A549 (cell line): ENCODE measurements around the gene FUCA1. TPM values are rescaled to one million over a fixed set of nuclear protein-coding genes. Genes with fewer than 3 reads are reported as not detected.

Experiments
- ATAC-seq, 2 experiments: fragments of 200-7000 bp in 1 of 2; fragments of >200 bp in 1 of 2; cut with Nextera tagmentation in 1 of 2; cut with Tn5 transposase in 1 of 2; 3 replicates each; pipeline versions ENCODE4 v1.8.0 to v1.9.1; 2018 to 2020; ENCODE audit warnings: mild to moderate bottlenecking in 1 of 2, moderate library complexity in 1 of 2
- CTCF ChIA-PET: fragments of 300-600 bp; sonication (Branson Sonifier 250); formaldehyde crosslinking; extraction: SDS; loops from one replicate; lab custom pipeline; 2021; ENCODE audit warnings: antibody characterized with exemption, inconsistent platforms; lab: Yijun Ruan, JAX
- POLR2A ChIA-PET: fragments of 350-600 bp; formaldehyde crosslinking; extraction: SDS; loops from one replicate; lab custom pipeline; 2021; ENCODE audit warnings: antibody characterized with exemption, inconsistent platforms; lab: Yijun Ruan, JAX
- DNase-seq, 2 experiments: peaks; one replicate each; pipeline versions ENCODE4 v3.0.0 to v3.0.0-alpha.2; 2011 to 2016; ENCODE audit warnings: low read depth in 1 of 2, low spot score in 1 of 2
- FAIRE-seq: peaks from 2 replicates; lab custom pipeline; 2011; peaks lifted over from hg19 to GRCh38; lab: Jason Lieb, UNC
- H3K27ac ChIP-seq, 2 experiments: fragments of >200 bp; sonication (Bioruptor Twin); formaldehyde crosslinking; 3 replicates each; pipeline ENCODE4 v1.5.1; 2016 to 2017
- H3K4me1 ChIP-seq: fragments of >200 bp; sonication (Bioruptor Twin); formaldehyde crosslinking; 3 replicates; pipeline ENCODE4 v1.6.1; 2016
- H3K4me2 ChIP-seq: fragments of >200 bp; sonication (Bioruptor Twin); formaldehyde crosslinking; 3 replicates; pipeline ENCODE4 v1.6.1; 2016
- H3K4me3 ChIP-seq: fragments of >200 bp; sonication (Bioruptor Twin); formaldehyde crosslinking; 3 replicates; pipeline ENCODE4 v1.5.1; 2016
- H3K9me3 ChIP-seq: fragments of >200 bp; sonication (Bioruptor Twin); formaldehyde crosslinking; 3 replicates; pipeline ENCODE4 v1.6.1; 2016
- BHLHE40 ChIP-seq: IDR thresholded peaks from 2 replicates; pipeline ENCODE4 v1.6.1; 2012; ENCODE audit warnings: low read depth, low read length, inconsistent platforms
- CBX2 ChIP-seq: fragments of 200-600 bp; sonication (generic); IDR thresholded peaks from 2 replicates; pipeline ENCODE4 v1.6.1; 2016; ENCODE audit warnings: low read depth, mild to moderate bottlenecking, borderline replicate concordance
- CHD4 ChIP-seq: fragments of 200-600 bp; sonication (generic); IDR thresholded peaks from 2 replicates; pipeline ENCODE4 v1.6.1; 2016; ENCODE audit warnings: antibody characterized with exemption, mild to moderate bottlenecking, borderline replicate concordance
- HDAC2 ChIP-seq: fragments of 200-600 bp; sonication (generic); IDR thresholded peaks from 2 replicates; pipeline ENCODE4 v1.6.1; 2016
- HOXB5 ChIP-seq: fragments of 250-450 bp; sonication (Bioruptor Pico); IDR thresholded peaks from 2 replicates; pipeline ENCODE4 v1.5.0; 2020; ENCODE audit warnings: mild to moderate bottlenecking, moderate library complexity
- JUN ChIP-seq, 2 experiments: fragments of >200 bp; sonication (Bioruptor Twin); formaldehyde crosslinking; IDR thresholded peaks; 2 replicates in 1 of 2; 3 replicates in 1 of 2; pipeline ENCODE4 v1.6.1; 2016 to 2017
- MAFK ChIP-seq: fragments of 450-650 bp; IDR thresholded peaks from 2 replicates; pipeline ENCODE4 v1.6.1; 2014; ENCODE audit not compliant: partially characterized antibody
- NFE2L2 ChIP-seq: fragments of 150-350 bp; conservative IDR thresholded peaks from 2 replicates; pipeline ENCODE4 v1.6.1; 2014; ENCODE audit warnings: low read length
- RAD21 ChIP-seq, 2 experiments: fragments of >200 bp in 1 of 2; sonication (Bioruptor Twin) in 1 of 2; formaldehyde crosslinking in 1 of 2; IDR thresholded peaks in 1 of 2; conservative IDR thresholded peaks in 1 of 2; 2 replicates in 1 of 2; 3 replicates in 1 of 2; pipeline ENCODE4 v1.6.1; 2012 to 2018; ENCODE audit warnings: inconsistent platforms in 1 of 2
- RARB ChIP-seq: fragments of 250-450 bp; sonication (Bioruptor Pico); IDR thresholded peaks from 2 replicates; pipeline ENCODE4 v1.8.0; 2021; ENCODE audit warnings: mild to moderate bottlenecking, moderate library complexity
- RCOR1 ChIP-seq: fragments of 150-350 bp; IDR thresholded peaks from 2 replicates; pipeline ENCODE4 v1.6.1; 2014; ENCODE audit warnings: antibody characterized with exemption, low read length, low read depth
- RNF2 ChIP-seq: fragments of 200-600 bp; sonication (generic); IDR thresholded peaks from 2 replicates; pipeline ENCODE4 v1.6.1; 2016; ENCODE audit warnings: low read depth, mild to moderate bottlenecking, antibody characterized with exemption, moderate library complexity, borderline replicate concordance
- WGBS: methylation state at CpG from one replicate; pipeline ENCODE4 v1.1.6; 2017; ENCODE audit errors: missing lambda C conversion rate; 5-methylcytosine and 5-hydroxymethylcytosine counted together
- polyA plus RNA-seq, 4 experiments: library from polyadenylated mRNA; depleted of rRNA in 3 of 4; stranded (reverse); fragments of >200 nt; fragmentation: RNase III in 1 of 4; extraction: RNeasy Plus Mini Kit Qiagen cat#74134 plus additional on column Dnase treatment in 1 of 4; gene quantifications; 2 replicates in 3 of 4; 3 replicates in 1 of 4; pipeline ENCODE4 v1.2.3, GENCODE V29; 2011 to 2017
- TF ChIP-seq, protein P1 (sequence below): fragments of >200 bp; sonication (Bioruptor Twin); formaldehyde crosslinking; IDR thresholded peaks from 3 replicates; pipeline ENCODE4 v1.5.1; 2016
- TF ChIP-seq, protein P2 (sequence below): fragments of 200-600 bp; sonication (generic); IDR thresholded peaks from 2 replicates; pipeline ENCODE4 v1.6.1; 2016; ENCODE audit warnings: antibody characterized with exemption, mild to moderate bottlenecking, moderate library complexity
- TF ChIP-seq, protein P3 (sequence below): fragments of >200 bp; sonication (Bioruptor Twin); formaldehyde crosslinking; IDR thresholded peaks from 3 replicates; pipeline ENCODE4 v1.6.1; 2016

The FUCA1 gene
- polyA plus RNA-seq, 2 of the 4 experiments (the other 2 are of a cell fraction): 9.7 to 16.1 TPM

GRCh38 chr1:23796466-23797271, 71.4 kb downstream of the FUCA1 start:
- no peak for ATAC-seq
- Histone ChIP-seq H3K4me1 (peaks cover 33% of the 10 kb centered on the region), H3K4me3 (no peak overlapping the region), H3K9me3 (no peaks in the 10 kb centered on the region), H3K4me2 (no peak overlapping the region), H3K27ac (no peak overlapping the region)
- no peak for FAIRE-seq
- ChIA-PET CTCF (interaction anchor here (0.6 to 3.3 kb wide), 8 partner anchors 9 to 429 kb away, joined by 3 to 19 read pairs (median 5); no protein-coding TSS in a partner anchor), POLR2A (interaction anchor here (1.0 kb wide), 2 partner anchors 19 to 120 kb away, joined by 3 read pairs; partner anchors contain the start of gene PITHD1)
- 80% methylated on average over 16 of the region's 17 CpGs for WGBS
- TF ChIP-seq, protein P1, sequence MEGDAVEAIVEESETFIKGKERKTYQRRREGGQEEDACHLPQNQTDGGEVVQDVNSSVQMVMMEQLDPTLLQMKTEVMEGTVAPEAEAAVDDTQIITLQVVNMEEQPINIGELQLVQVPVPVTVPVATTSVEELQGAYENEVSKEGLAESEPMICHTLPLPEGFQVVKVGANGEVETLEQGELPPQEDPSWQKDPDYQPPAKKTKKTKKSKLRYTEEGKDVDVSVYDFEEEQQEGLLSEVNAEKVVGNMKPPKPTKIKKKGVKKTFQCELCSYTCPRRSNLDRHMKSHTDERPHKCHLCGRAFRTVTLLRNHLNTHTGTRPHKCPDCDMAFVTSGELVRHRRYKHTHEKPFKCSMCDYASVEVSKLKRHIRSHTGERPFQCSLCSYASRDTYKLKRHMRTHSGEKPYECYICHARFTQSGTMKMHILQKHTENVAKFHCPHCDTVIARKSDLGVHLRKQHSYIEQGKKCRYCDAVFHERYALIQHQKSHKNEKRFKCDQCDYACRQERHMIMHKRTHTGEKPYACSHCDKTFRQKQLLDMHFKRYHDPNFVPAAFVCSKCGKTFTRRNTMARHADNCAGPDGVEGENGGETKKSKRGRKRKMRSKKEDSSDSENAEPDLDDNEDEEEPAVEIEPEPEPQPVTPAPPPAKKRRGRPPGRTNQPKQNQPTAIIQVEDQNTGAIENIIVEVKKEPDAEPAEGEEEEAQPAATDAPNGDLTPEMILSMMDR: 0 out of 3 replicates have a peak, but pooled peaks have one; percentile 15
- no peak for TF ChIP-seq RARB (CRISPR knock-in tag)
- 0 out of 5 replicates have a peak, but pooled peaks of 1 of the 2 experiments have one; percentile 9 for TF ChIP-seq RAD21 (conservative IDR thresholded peaks at IDR 0.05 in 1 of 2, IDR thresholded peaks at IDR 0.05 in 1 of 2)
- TF ChIP-seq CHD4: no peak
- DNase-seq: no peak

DNA sequence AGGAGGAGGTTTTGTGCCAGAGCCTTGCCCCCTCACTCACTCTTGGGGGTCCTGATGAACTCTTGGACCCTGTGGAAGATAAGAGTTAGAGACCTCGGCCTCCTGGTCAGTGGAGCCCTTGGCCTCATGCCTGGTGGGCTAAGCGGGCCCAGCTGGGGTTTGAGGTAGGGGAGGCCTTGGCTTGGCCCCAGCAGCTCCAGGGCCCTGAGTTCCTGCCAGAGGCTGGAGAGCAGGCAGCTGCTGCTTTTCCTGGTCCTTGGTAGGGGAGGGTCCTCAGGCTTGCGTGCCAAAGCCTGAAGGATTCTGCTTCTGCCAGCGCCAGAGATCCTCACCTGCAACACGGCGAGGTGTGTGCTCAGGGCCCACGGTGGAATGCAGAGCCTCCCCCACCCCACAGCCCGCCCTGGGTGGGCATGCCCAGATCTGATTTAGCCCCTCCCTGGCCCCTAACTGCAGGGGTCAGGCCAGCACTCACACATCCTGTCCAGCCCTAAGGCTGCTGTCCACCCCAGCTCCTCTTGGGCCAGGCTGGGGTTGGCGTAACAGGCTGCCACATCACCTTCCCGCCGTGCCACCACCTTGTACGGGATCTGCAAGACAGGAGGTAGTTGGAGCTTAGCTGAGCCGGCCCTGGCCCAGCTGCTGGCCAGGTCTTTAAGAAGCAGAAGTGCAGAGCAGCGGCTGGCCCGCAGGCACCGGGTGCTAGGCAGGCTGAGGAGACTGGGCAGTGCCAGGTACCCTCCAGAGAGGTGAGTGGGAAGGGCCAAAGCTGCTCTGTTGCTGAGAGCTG, 72.2 kb downstream of the FUCA1 start:
- H3K9me3 ChIP-seq: no peaks in the 10 kb centered on the region
- TF ChIP-seq HDAC2 (no peak), MAFK (no peak), CHD4 (no peak), RCOR1 (no peak), RNF2 (no peak), BHLHE40 (no peak), JUN (IDR thresholded peaks at IDR 0.05) (no peak), CBX2 (no peak), NFE2L2 (no peak), HOXB5 (no peak)
- TF ChIP-seq, protein P2, sequence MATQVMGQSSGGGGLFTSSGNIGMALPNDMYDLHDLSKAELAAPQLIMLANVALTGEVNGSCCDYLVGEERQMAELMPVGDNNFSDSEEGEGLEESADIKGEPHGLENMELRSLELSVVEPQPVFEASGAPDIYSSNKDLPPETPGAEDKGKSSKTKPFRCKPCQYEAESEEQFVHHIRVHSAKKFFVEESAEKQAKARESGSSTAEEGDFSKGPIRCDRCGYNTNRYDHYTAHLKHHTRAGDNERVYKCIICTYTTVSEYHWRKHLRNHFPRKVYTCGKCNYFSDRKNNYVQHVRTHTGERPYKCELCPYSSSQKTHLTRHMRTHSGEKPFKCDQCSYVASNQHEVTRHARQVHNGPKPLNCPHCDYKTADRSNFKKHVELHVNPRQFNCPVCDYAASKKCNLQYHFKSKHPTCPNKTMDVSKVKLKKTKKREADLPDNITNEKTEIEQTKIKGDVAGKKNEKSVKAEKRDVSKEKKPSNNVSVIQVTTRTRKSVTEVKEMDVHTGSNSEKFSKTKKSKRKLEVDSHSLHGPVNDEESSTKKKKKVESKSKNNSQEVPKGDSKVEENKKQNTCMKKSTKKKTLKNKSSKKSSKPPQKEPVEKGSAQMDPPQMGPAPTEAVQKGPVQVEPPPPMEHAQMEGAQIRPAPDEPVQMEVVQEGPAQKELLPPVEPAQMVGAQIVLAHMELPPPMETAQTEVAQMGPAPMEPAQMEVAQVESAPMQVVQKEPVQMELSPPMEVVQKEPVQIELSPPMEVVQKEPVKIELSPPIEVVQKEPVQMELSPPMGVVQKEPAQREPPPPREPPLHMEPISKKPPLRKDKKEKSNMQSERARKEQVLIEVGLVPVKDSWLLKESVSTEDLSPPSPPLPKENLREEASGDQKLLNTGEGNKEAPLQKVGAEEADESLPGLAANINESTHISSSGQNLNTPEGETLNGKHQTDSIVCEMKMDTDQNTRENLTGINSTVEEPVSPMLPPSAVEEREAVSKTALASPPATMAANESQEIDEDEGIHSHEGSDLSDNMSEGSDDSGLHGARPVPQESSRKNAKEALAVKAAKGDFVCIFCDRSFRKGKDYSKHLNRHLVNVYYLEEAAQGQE: no peak
- TF ChIP-seq, protein P3, sequence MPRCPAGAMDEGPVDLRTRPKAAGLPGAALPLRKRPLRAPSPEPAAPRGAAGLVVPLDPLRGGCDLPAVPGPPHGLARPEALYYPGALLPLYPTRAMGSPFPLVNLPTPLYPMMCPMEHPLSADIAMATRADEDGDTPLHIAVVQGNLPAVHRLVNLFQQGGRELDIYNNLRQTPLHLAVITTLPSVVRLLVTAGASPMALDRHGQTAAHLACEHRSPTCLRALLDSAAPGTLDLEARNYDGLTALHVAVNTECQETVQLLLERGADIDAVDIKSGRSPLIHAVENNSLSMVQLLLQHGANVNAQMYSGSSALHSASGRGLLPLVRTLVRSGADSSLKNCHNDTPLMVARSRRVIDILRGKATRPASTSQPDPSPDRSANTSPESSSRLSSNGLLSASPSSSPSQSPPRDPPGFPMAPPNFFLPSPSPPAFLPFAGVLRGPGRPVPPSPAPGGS: no peak
- TF ChIP-seq, all 56 proteins: peak for 0
- Histone ChIP-seq H3K4me3 (no peak overlapping the region), H3K4me2 (no peak overlapping the region), H3K4me1 (peaks cover 30% of the 10 kb centered on the region), H3K27ac (0 out of 6 replicates have a peak overlapping the region, but pooled peaks of 1 of the 2 experiments have one; percentile 14)
- ChIA-PET POLR2A (no interaction called here), CTCF (interaction anchor here (1.1 to 2.1 kb wide), 4 partner anchors 8 to 428 kb away, joined by 3 to 9 read pairs (median 5); no protein-coding TSS in a partner anchor)
- ATAC-seq (no peak), FAIRE-seq (no peak), DNase-seq (no peak)
- WGBS: 90% methylated on average over 7 of the region's 16 CpGs

Other genes starting within 250 kb of the FUCA1 start
- 979 and 1,292 TPM in 2 replicates for gene RPL11, start 176.5 kb downstream of the FUCA1 start, polyA plus RNA-seq (2011; rRNA removed)
- 1,260 to 1,335 TPM (median 1,329 TPM) in 3 replicates for gene RPL11, start 176.5 kb downstream of the FUCA1 start, polyA plus RNA-seq (2017; fragmentation: RNase III; extraction: RNeasy Plus Mini Kit Qiagen cat#74134 plus additional on column Dnase treatment)
- gene ELOA, start 124.8 kb downstream of the FUCA1 start, polyA plus RNA-seq (2011; rRNA removed): 16.0 and 18.4 TPM in 2 replicates
- gene ELOA, start 124.8 kb downstream of the FUCA1 start, polyA plus RNA-seq (2017; fragmentation: RNase III; extraction: RNeasy Plus Mini Kit Qiagen cat#74134 plus additional on column Dnase treatment): 16.3 to 18.4 TPM (median 16.4 TPM) in 3 replicates
- 34.0 and 41.0 TPM in 2 replicates for gene PITHD1, start 89.9 kb downstream of the FUCA1 start, polyA plus RNA-seq (2011; rRNA removed)
- 25.4 to 29.2 TPM (median 26.3 TPM) in 3 replicates for gene PITHD1, start 89.9 kb downstream of the FUCA1 start, polyA plus RNA-seq (2017; fragmentation: RNase III; extraction: RNeasy Plus Mini Kit Qiagen cat#74134 plus additional on column Dnase treatment)
- 17.8 and 26.0 TPM in 2 replicates for gene LYPLA2, start 77.1 kb downstream of the FUCA1 start, polyA plus RNA-seq (2011; rRNA removed)
- gene LYPLA2, start 77.1 kb downstream of the FUCA1 start, polyA plus RNA-seq (2017; fragmentation: RNase III; extraction: RNeasy Plus Mini Kit Qiagen cat#74134 plus additional on column Dnase treatment): 43.8 to 49.2 TPM (median 46.7 TPM) in 3 replicates
- gene GALE, start 67.5 kb downstream of the FUCA1 start, polyA plus RNA-seq (2011; rRNA removed): 38.9 and 39.9 TPM in 2 replicates
- 45.6 to 48.1 TPM (median 46.9 TPM) in 3 replicates for gene GALE, start 67.5 kb downstream of the FUCA1 start, polyA plus RNA-seq (2017; fragmentation: RNase III; extraction: RNeasy Plus Mini Kit Qiagen cat#74134 plus additional on column Dnase treatment)
- 18.0 and 18.9 TPM in 2 replicates for gene HMGCL, start 42.9 kb downstream of the FUCA1 start, polyA plus RNA-seq (2011; rRNA removed)
- 9.7 to 11.5 TPM (median 10.9 TPM) in 3 replicates for gene HMGCL, start 42.9 kb downstream of the FUCA1 start, polyA plus RNA-seq (2017; fragmentation: RNase III; extraction: RNeasy Plus Mini Kit Qiagen cat#74134 plus additional on column Dnase treatment)
- gene CNR2, start 45.1 kb upstream of the FUCA1 start, polyA plus RNA-seq (2011; rRNA removed): not detected in 2 replicates
- not detected in 3 replicates for gene CNR2, start 45.1 kb upstream of the FUCA1 start, polyA plus RNA-seq (2017; fragmentation: RNase III; extraction: RNeasy Plus Mini Kit Qiagen cat#74134 plus additional on column Dnase treatment)
- 38.1 and 106 TPM in 2 replicates for gene PNRC2, start 91.5 kb upstream of the FUCA1 start, polyA plus RNA-seq (2011; rRNA removed)
- gene PNRC2, start 91.5 kb upstream of the FUCA1 start, polyA plus RNA-seq (2017; fragmentation: RNase III; extraction: RNeasy Plus Mini Kit Qiagen cat#74134 plus additional on column Dnase treatment): 34.4 to 37.5 TPM (median 36.1 TPM) in 3 replicates
- gene SRSF10, start 112.0 kb upstream of the FUCA1 start, polyA plus RNA-seq (2011; rRNA removed): 119 and 180 TPM in 2 replicates
- 140 to 141 TPM (median 141 TPM) in 3 replicates for gene SRSF10, start 112.0 kb upstream of the FUCA1 start, polyA plus RNA-seq (2017; fragmentation: RNase III; extraction: RNeasy Plus Mini Kit Qiagen cat#74134 plus additional on column Dnase treatment)
- gene MYOM3, start 243.8 kb upstream of the FUCA1 start, polyA plus RNA-seq (2011; rRNA removed): 2.6 and 2.7 TPM in 2 replicates
- gene MYOM3, start 243.8 kb upstream of the FUCA1 start, polyA plus RNA-seq (2017; fragmentation: RNase III; extraction: RNeasy Plus Mini Kit Qiagen cat#74134 plus additional on column Dnase treatment): 7.3 to 8.7 TPM (median 8.5 TPM) in 3 replicates